Epidermal melanocyte (primary cell): ENCODE results near the gene IMPACT.

Experiments
- DNase-seq: peaks from one replicate; pipeline ENCODE4 v3.0.0; 2011; ENCODE audit warnings: low spot score; ENCODE audit not compliant: insufficient read length

Gene IMPACT

GRCh38 chr18:24475926-24476589 is 49.6 kb downstream of the IMPACT start:
- DNase-seq, result no peak

DNA sequence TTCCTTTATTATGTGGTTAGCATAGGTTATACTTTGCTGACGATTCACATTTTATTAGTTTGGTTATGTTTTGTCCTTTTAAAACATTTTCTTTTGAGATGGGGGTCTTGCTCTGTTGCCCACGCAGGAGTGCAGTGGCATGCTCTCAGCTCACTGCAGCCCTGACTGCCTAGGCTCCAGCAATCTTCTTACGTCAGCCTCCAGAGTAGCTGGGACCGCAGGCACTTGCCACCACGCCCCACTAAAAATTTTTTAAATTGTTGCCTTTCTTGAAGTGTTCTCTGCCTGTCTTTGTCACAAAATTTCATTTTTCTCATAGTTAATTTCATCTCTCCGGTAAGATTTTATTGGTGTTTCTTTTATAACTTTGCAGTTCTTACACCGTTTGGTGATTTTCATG is 52.9 kb downstream of the IMPACT start:
- no peak for DNase-seq

GRCh38 chr18:24482821-24483220 is 56.4 kb downstream of the IMPACT start:
- no peak for DNase-seq

- no peak for DNase-seq
Observed at GRCh38 chr18:24485681-24486080, 59.2 kb downstream of the IMPACT start.

- no peak for DNase-seq
Observed at GRCh38 chr18:24486684-24487083, 60.2 kb downstream of the IMPACT start.

- DNase-seq, result peak; percentile 69
Observed at GRCh38 chr18:24488824-24489493, 62.5 kb downstream of the IMPACT start.

- peak; percentile 52 for DNase-seq
Observed at GRCh38 chr18:24490539-24490938, 64.1 kb downstream of the IMPACT start.

DNA sequence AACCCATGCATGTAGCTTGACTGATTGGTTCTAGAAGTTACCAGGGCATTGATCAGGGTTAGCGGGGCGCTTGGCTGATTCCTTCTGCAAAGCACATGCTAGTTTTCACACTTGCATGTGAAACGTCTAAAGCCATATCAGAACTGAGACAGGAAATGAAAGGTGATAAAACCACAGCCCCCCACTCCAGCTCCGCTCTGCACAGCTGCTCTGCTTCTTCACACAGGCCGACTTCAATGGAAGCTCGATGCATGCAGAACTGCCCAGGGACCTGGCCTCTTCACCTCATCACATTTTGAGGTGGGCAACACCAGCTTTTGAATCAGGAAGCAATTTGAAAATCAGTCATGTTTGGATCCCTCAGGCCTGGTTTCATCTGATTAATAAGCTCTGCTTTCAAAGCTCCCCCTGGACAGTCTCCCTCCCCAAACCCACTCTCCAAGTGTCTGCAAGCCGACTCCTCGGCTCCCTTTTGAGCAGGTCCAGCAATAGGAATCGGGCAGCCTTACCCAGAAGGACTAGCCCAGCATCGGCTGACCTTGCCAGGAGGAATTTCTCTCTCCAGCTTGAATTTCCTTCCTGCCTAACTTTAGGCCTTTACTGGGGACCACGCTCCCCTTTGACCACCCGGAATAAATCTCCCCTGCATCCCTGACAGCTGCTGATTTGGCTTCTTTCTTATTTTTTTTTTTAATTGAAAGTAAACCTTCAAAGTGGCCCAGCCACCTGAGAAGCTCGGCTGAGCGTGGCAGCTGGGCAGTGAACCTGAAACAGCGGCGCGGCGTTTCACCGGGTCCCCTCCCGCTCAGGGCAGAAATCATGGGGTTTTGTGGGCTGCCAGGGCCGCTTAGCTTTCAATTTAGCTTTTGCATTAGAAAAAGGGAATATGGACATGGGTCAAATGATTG is 65.7 kb downstream of the IMPACT start:
- DNase-seq, result no peak

DNA sequence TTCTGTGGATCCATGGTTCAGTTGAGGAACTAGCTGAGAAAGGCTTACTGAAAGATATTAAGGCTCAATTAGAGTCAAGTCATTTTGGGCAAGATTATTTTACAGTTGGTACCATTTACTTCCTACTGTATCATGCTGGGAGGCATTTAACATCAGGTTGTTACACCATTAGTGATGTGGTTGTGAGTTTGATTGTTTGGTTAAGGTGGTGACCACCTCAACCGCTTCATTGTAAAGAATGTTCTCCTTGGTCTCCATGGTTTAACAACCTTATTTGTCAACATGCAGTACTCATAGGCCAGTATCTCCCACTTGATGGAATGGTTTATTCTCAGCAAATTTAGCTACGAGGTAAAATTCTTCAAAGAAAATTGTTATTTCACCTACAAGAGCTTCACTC is 68.1 kb downstream of the IMPACT start:
- no peak for DNase-seq

- peak; percentile 47 for DNase-seq
Observed at GRCh38 chr18:24497031-24497754, 70.7 kb downstream of the IMPACT start.

DNA sequence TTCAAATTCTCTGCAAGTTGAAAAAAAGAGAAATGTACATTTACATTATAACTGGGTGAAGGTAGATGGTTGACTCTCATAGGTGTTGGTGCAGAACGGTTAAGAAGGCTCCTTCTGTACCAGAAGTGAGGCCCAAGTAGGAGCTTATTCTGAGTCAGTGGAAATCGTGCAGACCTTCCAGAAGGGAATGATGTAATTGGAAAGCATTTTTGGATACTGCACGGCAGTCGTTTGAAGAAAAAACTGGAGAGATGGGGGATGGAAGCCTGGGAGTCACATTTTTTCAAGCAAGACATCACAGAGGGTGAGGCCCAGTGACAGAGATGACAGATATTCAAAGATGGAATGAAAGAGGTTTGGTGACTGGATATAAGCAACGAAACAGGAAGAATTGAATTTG is 73.3 kb downstream of the IMPACT start:
- DNase-seq, result no peak

- DNase-seq, result no peak
Observed at GRCh38 chr18:24500217-24500616, 73.7 kb downstream of the IMPACT start.

- DNase-seq, result no peak
Observed at GRCh38 chr18:24500766-24501165, 74.3 kb downstream of the IMPACT start.

DNA sequence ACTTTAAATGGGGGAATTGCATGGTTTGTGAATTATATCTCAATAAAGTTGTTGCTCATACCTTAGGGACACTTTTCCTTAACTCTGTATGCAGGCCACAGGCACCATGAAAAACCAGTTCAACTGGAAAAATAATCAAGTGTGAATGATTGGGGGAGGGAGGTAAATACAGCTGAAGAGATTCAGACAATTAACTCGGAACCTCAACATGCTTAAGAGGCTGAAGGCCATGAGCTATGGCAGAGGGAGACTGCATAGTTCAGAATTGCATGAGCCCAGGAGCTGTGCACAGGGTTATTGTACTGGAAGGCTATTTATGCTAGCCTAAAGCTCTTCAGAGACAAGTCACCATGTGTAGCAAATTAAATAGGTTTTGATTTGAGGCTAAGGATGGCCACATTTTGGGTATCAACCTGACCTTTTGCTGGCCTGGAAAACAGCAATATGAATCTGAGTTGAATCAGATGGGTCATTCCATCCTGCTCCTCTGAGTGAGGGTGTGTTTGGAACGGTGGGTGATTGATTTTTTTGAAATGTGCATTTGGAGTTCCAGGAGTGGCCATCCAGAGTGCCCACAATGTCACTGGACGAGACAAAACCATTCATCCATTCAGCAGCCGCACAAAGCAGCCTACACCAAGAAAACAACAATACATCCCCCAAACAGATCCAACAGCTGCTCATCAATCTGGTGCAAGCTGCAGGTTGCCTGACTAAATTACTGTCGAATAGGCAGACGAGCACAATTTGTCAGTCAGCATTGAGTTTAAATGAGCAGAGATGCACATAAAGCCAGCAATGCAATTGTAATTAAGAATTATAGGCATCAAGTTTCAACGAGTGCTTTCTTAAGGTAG is 76.4 kb downstream of the IMPACT start:
- no peak for DNase-seq
